Spleen (tissue), 11 donors: ENCODE data around the gene DOCK9. TPM values are rescaled to one million over a fixed set of nuclear protein-coding genes. Genes with fewer than 3 reads are reported as not detected.

Source experiments
- DNase-seq: peaks from one replicate; pipeline ENCODE4 v3.0.0-alpha.2; 2020
- H3K27ac ChIP-seq, 8 donors: fragments of 200-600 bp; sonication (generic) in 7 of 8; 1 replicate in 4 of 8; 2 replicates in 4 of 8; pipeline versions ENCODE4 v1.5.0 to v1.8.0; 2016 to 2021; ENCODE audit warnings: inconsistent platforms in 4 of 8, mild to moderate bottlenecking in 4 of 8, moderate library complexity in 1 of 8
- H3K27me3 ChIP-seq, 7 donors: fragments of 200-600 bp; sonication (generic) in 6 of 7; replicated peaks in 1 of 7; 1 replicate in 4 of 7; 2 replicates in 3 of 7; pipeline versions ENCODE4 v1.5.0 to v1.8.0; 2016 to 2021; ENCODE audit warnings: inconsistent platforms in 3 of 7, mild to moderate bottlenecking in 1 of 7
- H3K36me3 ChIP-seq, 6 donors: fragments of 200-600 bp; sonication (generic) in 5 of 6; 1 replicate in 4 of 6; 2 replicates in 2 of 6; pipeline versions ENCODE4 v1.5.0 to v1.8.0; 2016 to 2021; ENCODE audit warnings: inconsistent platforms in 2 of 6
- H3K4me1 ChIP-seq, 6 donors: fragments of 200-600 bp; sonication (generic) in 5 of 6; 1 replicate in 3 of 6; 2 replicates in 3 of 6; pipeline versions ENCODE4 v1.5.0 to v1.8.0; 2016 to 2021; ENCODE audit warnings: inconsistent platforms in 3 of 6
- H3K4me3 ChIP-seq, 8 donors: fragments of 200-600 bp; sonication (generic) in 7 of 8; 1 replicate in 4 of 8; 2 replicates in 4 of 8; pipeline versions ENCODE4 v1.5.0 to v1.8.0; 2016 to 2021; ENCODE audit warnings: inconsistent platforms in 4 of 8, mild to moderate bottlenecking in 4 of 8, moderate library complexity in 2 of 8
- H3K9me3 ChIP-seq, 8 donors: fragments of 200-600 bp; sonication (generic) in 7 of 8; 1 replicate in 4 of 8; 2 replicates in 4 of 8; pipeline versions ENCODE4 v1.5.0 to v1.8.0; 2016 to 2021; ENCODE audit warnings: inconsistent platforms in 4 of 8
- CTCF ChIP-seq, 11 experiments: fragments of 200-600 bp in 7 of 11; fragments of 450-650 bp in 4 of 11; sonication (generic) in 4 of 11; IDR thresholded peaks in 8 of 11; conservative IDR thresholded peaks in 3 of 11; 1 replicate in 7 of 11; 2 replicates in 4 of 11; pipeline versions ENCODE4 v1.4.0 to v1.8.0; 2016 to 2021; ENCODE audit warnings: antibody characterized with exemption in 11 of 11, inconsistent platforms in 4 of 11, mild to moderate bottlenecking in 1 of 11
- POLR2A ChIP-seq, 3 donors: fragments of 450-650 bp; IDR thresholded peaks; one replicate each; pipeline ENCODE4 v1.5.1; 2017; ENCODE audit warnings: antibody characterized with exemption in 3 of 3, mild to moderate bottlenecking in 1 of 3
- POLR2AphosphoS5 ChIP-seq, 3 donors: sonication (generic); formaldehyde crosslinking; IDR thresholded peaks; one replicate each; pipeline ENCODE4 v1.5.1; 2017; ENCODE audit warnings: antibody characterized with exemption in 3 of 3
- WGBS, 5 donors: extraction: QIAGEN DNeasy Blood & Tissue Kit in 3 of 5; methylation state at CpG; one replicate each; pipeline versions ENCODE4 v1.1.5 to v1.1.7; 2013 to 2018; 5-methylcytosine and 5-hydroxymethylcytosine counted together
- intact Hi-C: fragments of 100-400 bp; cut with DNase I; formaldehyde crosslinking; loops from one replicate; pipeline ENCODE4 v1.15.0; 2023; ENCODE audit warnings: low total_unique reads
- polyA plus RNA-seq, 3 donors: library from polyadenylated mRNA; stranded (reverse); fragments of 200-250 nt; gene quantifications; one replicate each; pipeline ENCODE4 v1.2.1, GENCODE V29; 2013
- total RNA-seq, 7 donors: library from RNA; depleted of rRNA in 3 of 7; stranded (reverse); fragments of >200 nt in 3 of 7; fragmentation: NEBNext Ultra II Directional in 4 of 7; extraction: Animal tissue kit (Norgen Biotek cat#: 25700) in 4 of 7; gene quantifications; one replicate each; pipeline versions ENCODE4 v1.1.0 to v1.2.1, GENCODE V29; 2016 to 2021
- donor health status: healthy with polysubstance abuse.
- donor health status: DM: no; HTN: no; CAD: no; lungs with moderate emphysema.
- donor health status: DM: no; HTN: no; CAD: no.
- donor health status: Bipolar disorder and iron deficiency.
- donor health status: healthy.
- donor health status: DM: no; HTN: no; CAD: no.
- donor health status: DM: yes; HTN: yes; CAD: no.

The DOCK9 gene
- total and polyA plus RNA-seq, 10 donors = 6.9 to 53.3 (median 47.6) TPM

GRCh38 chr13:99012539-99012938 lies 34.7 kb upstream of the DOCK9 start:
- no peaks in the 10 kb centered on the region for H3K27me3 ChIP-seq
- intact Hi-C loops = no loop called here
- H3K27ac ChIP-seq = no peak overlapping the region
- no peak for DNase-seq
- peaks cover 0 to 33% (median 5%) of the 10 kb centered on the region in 6 donors for H3K4me1 ChIP-seq
- no peaks in the 10 kb centered on the region for H3K36me3 ChIP-seq
- no peak overlapping the region for H3K4me3 ChIP-seq
- 88 to 100% (median 92%) methylated on average over 1 of the region's 1 CpG for WGBS, 5 donors
- H3K9me3 ChIP-seq = no peaks in the 10 kb centered on the region
- TF ChIP-seq CTCF (IDR thresholded peaks at IDR 0.05 in 8 of 11, conservative IDR thresholded peaks at IDR 0.05 in 3 of 11) = no peak
- no peak for TF ChIP-seq POLR2AphosphoS5 (IDR thresholded peaks at IDR 0.05)
- TF ChIP-seq POLR2A (IDR thresholded peaks at IDR 0.05) = no peak

GRCh38 chr13:99009987-99010551 lies 32.2 kb upstream of the DOCK9 start:
- Histone ChIP-seq H3K27ac (no peak overlapping the region), H3K27me3 (no peaks in the 10 kb centered on the region), H3K4me3 (no peak overlapping the region), H3K9me3 (no peaks in the 10 kb centered on the region), H3K4me1 (peaks cover 0 to 24% (median 5%) of the 10 kb centered on the region in 6 donors), H3K36me3 (no peaks in the 10 kb centered on the region)
- no peak for DNase-seq
- intact Hi-C loops = no loop called here
- WGBS, 5 donors = 92 to 96% (median 93%) methylated on average over 4 of the region's 4 CpGs
- TF ChIP-seq POLR2A (IDR thresholded peaks at IDR 0.05) (no peak), POLR2AphosphoS5 (IDR thresholded peaks at IDR 0.05) (no peak), CTCF (IDR thresholded peaks at IDR 0.05 in 8 of 11, conservative IDR thresholded peaks at IDR 0.05 in 3 of 11) (no peak)

- no peaks in the 10 kb centered on the region for H3K36me3 ChIP-seq
- peaks cover 0 to 14% (median 2%) of the 10 kb centered on the region in 6 donors for H3K4me1 ChIP-seq
- no peaks in the 10 kb centered on the region for H3K9me3 ChIP-seq
- WGBS, 5 donors = 75 to 83% (median 77%) methylated on average over 3 of the region's 3 CpGs
- no peak overlapping the region for H3K27ac ChIP-seq
- no peak overlapping the region for H3K4me3 ChIP-seq
- TF ChIP-seq POLR2A (IDR thresholded peaks at IDR 0.05) = no peak
- TF ChIP-seq POLR2AphosphoS5 (IDR thresholded peaks at IDR 0.05) = no peak
- no peak for TF ChIP-seq CTCF (IDR thresholded peaks at IDR 0.05 in 8 of 11, conservative IDR thresholded peaks at IDR 0.05 in 3 of 11)
- no peak for DNase-seq
- intact Hi-C loops = no loop called here
- H3K27me3 ChIP-seq = no peaks in the 10 kb centered on the region
These were observed 30.7 kb upstream of the DOCK9 start for GRCh38 chr13:99008577-99008976.

GRCh38 chr13:99007414-99007986 lies 29.6 kb upstream of the DOCK9 start:
- Histone ChIP-seq H3K36me3 (no peaks in the 10 kb centered on the region), H3K27ac (no peak overlapping the region), H3K4me3 (no peak overlapping the region), H3K4me1 (peaks cover 0 to 14% (median 2%) of the 10 kb centered on the region in 6 donors), H3K9me3 (no peaks in the 10 kb centered on the region), H3K27me3 (no peaks in the 10 kb centered on the region)
- DNase-seq = no peak
- TF ChIP-seq POLR2AphosphoS5 (IDR thresholded peaks at IDR 0.05) (no peak), POLR2A (IDR thresholded peaks at IDR 0.05) (no peak), CTCF (IDR thresholded peaks at IDR 0.05 in 8 of 11, conservative IDR thresholded peaks at IDR 0.05 in 3 of 11) (no peak)
- intact Hi-C loops = no loop called here
- WGBS, 5 donors = 82 to 96% (median 89%) methylated on average over 1 of the region's 1 CpG
